ENCODE results near the gene GOSR1.
"Not testable (repeated sequence)": the region's sequence is repeated elsewhere in the genome, so short reads cannot be mapped to it uniquely, and the experiment has no call there.

The GOSR1 gene

DNA sequence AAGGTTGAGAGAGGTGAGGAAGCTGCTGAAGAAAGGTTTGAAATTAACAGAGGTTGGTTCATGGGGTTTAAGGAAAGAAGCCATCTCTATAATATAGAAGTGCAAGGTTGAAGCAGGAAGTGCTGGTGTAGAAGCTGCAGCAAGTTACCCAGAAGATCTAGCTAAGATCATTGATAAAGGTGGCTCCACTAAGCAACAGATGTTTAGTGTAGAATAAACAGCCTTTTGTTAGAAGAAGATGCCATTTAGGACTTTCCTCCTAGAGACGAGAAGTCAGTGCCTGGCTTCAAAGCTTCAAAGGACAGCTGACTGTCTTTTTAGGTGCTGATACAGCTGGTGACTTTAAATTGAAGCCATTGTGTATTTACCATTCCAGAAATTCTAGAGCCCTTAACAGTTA lies 29.3 kb downstream of the GOSR1 start:
- no peak for DNase-seq

DNA sequence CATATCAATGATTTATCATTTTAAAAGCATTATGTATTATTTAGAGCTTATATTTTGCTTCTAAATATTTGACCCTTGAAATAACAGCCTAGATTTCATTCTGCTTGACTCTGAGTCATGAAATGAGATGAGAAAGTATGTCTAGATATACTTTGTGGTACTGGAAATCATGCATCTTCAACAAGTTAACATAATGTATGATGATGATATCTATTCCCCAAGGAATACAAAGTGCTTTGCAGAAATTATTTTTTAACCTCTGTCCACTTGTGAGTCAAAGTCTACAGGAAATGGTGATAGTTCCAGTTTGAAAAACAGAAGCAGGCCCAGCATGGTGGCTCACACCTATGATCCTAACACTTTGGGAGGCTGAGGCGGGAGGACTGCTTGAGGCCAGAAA lies 36.1 kb downstream of the GOSR1 start:
- DNase-seq, result no peak

- no peak for DNase-seq
Observed at GRCh38 chr17:30514895-30515596, 37.8 kb downstream of the GOSR1 start.

DNA sequence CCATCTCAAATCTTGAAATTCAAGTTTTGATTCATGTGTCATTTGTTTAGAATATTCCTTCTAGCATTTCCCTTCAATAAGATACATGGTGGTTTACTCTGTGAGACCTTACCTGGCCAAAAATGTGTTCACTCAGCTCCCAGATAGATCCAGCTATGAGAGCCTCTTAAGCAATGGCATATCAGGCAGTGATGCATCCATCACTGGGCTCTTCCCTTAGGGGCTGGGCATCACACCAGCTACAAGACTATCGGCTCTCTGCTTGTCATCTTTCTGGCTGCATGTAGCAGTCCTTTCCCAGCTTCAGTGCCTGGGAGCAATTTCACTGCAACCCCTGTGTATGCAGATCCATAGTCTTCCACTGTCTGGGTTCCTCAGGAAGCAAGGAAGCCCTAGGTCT lies 40.6 kb downstream of the GOSR1 start:
- no peak for DNase-seq

DNA sequence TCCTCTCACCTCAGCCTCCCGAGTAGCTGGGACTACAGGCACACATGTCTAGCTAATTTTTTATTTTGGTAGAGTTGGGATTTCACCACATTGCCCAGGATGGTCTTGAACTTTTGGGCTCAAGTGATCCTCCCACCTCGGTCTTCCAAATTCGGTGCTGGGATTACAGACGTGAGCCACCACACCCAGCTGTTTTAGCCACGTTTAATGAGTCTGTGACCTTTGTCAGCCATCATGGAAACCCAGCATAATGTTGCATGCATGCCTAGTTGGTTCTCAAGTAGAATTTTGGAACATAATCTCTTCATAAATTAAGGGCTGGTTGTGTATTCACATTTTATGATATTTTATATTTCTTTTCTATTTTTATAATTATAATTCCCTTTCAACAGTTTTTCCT lies 42.0 kb downstream of the GOSR1 start:
- DNase-seq, result no peak

DNA sequence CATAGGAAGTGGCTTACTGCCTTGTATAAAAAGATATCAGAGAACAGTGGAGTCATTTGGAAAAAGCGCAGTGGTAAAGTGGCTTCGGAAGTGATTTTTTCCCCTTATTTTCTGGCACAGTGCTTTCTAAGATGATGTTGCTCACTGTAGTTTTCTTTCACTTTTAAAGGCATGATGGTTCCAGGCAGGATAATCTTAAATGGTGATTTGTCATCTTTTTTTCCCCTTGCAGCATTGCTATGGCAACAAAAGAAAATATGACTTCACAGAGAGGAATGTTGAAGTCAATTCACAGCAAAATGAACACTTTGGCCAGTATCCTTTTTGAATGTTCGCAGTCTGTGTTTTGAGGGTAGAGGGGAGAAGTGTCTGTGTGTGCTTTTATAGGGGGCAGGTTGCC lies 42.5 kb downstream of the GOSR1 start:
- no peak for DNase-seq

- no peak for DNase-seq
Observed at GRCh38 chr17:30520436-30520835, 43.2 kb downstream of the GOSR1 start.

DNA sequence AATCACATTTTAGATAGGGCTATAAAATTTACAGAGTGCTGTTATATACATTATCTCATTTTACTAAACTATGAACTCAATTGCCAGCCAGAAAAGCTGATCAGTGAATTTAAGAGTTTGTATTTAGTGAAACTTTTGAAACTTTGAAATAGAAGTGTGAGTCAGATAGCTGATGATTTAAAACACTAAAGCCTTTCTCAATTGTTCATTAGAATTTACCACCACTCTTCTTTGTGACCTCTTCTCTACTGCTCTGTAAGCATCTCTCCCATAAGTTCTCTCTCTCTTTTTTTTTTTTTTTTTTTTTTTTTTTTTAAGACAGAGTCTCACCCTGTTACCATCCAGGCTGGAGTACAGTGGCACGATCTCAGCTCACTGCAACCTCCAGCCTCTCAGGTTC lies 43.7 kb downstream of the GOSR1 start:
- DNase-seq, result no peak

DNA sequence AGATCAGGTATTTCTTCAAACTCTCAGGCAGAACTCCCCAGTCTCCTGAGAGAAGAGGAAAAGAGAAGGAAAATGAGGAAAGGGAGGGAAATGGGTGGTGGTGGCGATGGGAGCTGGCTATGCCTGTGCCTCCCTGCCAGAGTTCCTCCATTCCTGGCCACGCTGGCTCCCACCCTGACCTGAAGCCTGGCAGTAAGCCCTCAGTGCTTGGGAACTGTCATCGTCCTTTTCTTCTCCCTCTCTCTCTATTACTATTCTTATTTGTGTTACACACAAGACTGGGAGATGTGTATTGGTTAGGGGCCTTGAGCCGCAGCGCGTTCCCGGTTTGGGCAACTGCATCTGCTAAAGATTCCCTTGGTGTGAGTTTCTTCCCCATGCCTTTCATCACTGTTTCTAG lies 44.6 kb downstream of the GOSR1 start:
- DNase-seq, result no peak

GRCh38 chr17:30523236-30523635 lies 46.0 kb downstream of the GOSR1 start:
- not testable (repeated sequence) for DNase-seq

DNA sequence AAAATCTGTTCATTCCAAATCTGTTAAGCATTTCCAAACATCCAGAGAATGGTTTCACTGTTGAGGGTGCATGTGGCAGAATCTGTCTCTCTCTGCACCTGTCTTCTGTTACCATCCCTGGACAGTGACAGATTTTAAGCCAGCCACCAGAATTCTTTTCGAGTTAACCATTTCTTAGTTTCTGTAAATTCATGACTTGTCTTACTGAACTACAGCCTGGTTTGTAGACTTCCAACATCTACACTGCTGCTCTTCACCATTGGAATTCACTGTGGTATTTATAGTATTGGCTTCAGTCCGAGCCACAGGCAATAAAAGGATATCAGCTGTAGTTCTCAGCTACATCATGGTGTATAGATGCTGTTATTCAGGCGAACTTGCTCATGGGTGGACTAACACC lies 47.6 kb downstream of the GOSR1 start:
- no peak for DNase-seq

DNA sequence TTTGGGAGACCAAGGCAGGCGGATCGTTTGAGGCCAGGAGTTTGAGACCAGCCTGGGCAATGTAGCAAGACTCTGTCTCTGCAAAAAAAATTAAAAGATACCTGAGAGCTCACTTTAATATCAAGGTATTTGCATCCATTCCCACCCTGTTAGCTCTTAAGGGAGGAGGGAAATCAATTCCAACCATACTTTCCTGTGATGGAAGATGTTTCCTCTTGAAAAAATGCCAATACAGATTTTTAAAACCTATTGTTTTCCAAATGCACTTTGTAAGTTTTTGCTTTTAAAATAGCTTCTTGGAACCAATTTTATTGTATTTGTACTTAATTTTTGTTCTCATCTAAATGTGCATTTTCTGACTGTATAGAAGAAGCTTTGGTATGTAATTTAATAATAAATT lies 49.2 kb downstream of the GOSR1 start:
- no peak for DNase-seq

DNA sequence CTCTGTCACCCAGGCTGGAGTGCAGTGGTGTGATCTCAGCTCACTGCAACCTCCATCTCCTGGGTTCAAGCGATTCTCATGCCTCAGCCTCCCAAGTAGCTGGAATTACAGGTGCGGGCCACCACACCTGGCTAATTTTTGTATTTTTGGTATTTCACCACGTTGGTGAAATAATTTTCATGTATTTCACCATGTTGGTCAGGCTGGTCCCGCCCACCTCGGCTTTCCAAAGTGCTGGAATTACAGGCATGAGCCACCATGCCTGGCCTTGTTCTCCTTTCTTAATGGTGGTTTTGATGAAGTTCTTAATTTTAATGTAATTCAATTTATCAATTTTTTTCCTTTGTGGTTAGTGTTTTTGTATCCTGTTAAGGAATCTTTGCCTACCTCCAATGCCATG lies 51.5 kb downstream of the GOSR1 start:
- DNase-seq, result not testable (repeated sequence)

DNA sequence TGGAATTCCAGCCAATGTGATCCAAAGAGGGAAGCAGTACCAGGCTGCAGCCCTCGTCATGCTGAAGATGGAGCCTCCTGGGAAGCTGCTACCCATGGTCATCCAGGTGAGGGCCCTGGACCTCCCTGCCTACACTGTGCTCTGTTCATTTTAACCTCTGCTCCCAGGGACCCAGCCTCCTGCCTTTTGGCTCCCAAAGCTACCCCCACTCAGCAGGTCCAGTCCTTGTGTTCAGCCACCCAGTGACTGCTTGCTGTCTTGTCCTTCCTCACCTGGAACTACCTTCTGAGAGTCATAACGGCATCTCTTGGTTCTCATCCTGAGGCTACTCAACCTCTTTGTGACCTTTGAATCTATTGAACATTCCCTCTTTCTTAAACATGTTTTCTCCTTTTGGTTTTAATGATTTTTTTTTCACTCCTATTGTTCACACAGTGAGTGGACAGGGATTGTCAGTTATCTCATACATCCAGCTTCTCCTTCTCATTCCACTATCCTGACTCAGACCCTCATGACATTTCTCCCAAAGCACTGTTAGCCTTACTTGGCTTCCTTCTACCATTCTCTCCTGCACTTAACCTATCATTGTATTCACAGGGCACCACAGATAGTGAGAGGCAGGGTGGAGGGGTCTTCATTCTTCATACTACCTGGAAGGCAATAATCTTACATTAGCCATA lies 53.3 kb downstream of the GOSR1 start:
- DNase-seq, result no peak

- DNase-seq, result no peak
Observed at GRCh38 chr17:30532871-30533270, 55.7 kb downstream of the GOSR1 start.

DNA sequence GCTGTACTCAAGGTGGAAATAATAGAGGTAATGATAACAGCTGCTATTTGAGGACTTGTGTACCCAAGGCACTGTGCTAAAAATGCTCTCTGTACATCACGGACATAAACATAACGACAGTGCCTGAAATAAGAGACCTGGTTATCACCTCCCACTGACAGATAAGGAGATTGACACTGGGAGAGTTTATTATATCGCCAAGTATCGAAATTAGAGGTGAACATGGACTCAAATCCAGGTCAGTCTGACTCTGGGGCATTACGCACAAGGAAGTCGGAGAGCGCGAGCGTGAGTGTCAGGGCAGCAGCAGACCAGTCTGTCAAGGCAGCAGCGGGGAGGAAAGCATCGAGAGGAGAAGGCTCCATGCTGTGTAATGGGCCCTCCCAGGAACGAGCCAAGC lies 57.1 kb downstream of the GOSR1 start:
- DNase-seq, result no peak

DNA sequence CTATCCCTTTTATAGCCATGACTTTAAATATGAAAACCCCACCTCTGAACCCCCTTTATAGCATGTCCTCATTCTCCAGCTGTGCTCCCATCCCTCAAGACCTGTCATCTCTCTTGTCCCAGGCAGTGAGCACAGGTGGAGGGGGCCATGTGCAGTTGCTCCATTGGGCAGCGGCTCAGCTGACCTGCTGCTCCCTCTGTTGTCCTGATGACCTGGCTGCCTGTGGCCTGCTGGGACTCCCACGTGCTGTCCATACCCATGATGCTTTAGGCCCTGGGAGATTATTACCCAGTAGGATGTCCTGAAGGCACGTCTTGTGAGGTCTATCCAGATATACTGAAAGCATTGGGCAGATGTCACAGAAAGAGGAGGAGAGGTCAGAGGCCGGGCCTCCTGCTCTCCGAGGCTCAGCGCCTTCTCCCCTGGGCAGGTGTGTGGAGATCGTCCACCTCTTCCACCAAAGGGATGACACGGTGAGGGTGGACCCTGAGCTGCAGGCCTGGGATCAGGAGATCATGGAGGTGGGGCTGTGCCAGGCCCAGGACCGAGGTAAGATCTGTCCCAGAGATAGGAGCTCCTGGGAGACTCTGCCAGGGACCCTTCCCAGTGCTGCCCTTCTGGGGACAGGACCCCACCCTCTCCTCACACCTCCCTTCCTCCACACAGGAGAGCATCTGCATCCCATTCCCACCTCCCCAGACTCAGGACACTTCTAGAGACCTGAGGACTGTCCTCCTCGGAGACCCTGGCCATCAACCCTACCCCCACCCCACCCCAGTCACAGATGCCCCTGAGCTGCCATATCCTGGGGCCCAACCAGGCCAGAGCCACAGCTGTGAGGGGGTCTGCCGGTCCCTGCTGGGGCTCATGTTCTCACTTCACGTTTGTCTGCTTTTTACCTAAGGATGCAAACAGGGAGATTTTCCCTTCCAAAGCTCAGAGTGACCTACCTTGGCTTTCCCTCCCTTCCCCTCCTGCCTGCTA lies 58.0 kb downstream of the GOSR1 start:
- no peak for DNase-seq

DNA sequence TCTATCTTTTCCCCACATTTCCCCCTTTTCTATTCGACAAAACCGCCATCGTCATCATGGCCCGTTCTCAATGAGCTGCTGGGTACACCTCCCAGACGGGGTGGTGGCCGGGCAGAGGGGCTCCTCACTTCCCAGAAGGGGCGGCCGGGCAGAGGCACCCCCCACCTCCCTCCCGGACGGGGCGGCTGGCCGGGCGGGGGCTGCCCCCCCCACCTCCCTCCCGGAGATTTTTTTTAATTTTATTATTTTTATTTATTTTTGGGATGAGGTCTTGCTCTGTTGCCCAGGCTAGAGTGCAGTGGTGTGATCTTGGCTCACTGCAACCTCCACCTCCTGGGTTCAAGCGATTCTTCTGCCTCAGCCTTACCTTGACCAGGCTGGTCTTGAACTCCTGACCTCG lies 59.6 kb downstream of the GOSR1 start:
- not testable (repeated sequence) for DNase-seq

GRCh38 chr17:30537667-30538066 lies 60.5 kb downstream of the GOSR1 start:
- DNase-seq, result not testable (repeated sequence)

- DNase-seq, result no peak
Observed at GRCh38 chr17:30541802-30542201, 64.6 kb downstream of the GOSR1 start.

GRCh38 chr17:30543456-30543855 lies 66.2 kb downstream of the GOSR1 start:
- no peak for DNase-seq

DNA sequence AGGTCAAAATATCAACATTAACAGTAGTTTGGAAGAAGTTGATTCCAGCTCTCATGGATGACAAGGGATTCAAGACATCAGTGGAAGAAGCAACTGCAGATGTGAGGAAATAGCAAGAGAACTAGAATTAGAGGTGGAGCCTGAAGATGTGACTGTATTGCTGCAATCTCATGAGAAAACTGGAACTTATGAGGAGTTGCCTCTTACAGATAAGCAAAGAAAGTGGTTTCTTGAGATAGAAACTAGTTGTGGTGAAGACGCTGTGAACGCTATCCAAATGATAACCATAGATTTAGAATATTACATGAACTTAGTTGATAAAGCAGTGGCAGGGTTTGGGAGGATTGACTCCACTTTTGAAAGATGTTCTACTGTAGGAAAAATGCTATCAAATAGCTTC lies 67.8 kb downstream of the GOSR1 start:
- no peak for DNase-seq

GRCh38 chr17:30547778-30548573 lies 70.8 kb downstream of the GOSR1 start:
- DNase-seq, result no peak

All from activated CD4-positive, alpha-beta T cell treated with anti-CD3 and anti-CD28 coated beads for 48 hours (primary cell).